Measurements from ENCODE around the gene VSTM4. TPM values are rescaled to one million over a fixed set of nuclear protein-coding genes. Genes with fewer than 3 reads are reported as not detected.
A peak's percentile ranks its signal among the peaks of the same experiment; 100 is the strongest.

The VSTM4 gene
- total RNA-seq, 1 donor: 4.7 TPM

DNA sequence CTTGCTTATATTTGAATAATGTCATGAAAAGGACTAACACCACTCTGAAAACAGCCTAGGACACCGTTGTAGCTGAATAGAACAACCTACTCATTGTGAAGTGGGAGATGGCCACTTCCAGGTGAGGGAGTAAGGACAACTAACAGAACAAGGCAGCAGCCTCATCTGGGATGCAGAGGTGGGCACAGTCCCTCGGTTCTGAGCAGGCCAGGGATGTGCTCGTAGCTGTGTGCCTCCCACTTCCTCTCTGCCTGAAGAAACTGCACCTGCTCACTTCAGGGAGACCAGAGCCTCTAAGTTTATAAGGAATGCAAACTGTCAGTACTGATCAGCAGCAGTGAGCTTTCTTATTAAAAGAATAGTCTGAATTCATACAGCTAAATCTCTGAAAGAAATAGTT, 2.5 kb downstream of the VSTM4 start:
- TF ChIP-seq CTCF (IDR thresholded peaks at IDR 0.05; ENCODE audit: insufficient read depth, low read depth, low read length): no peak
- H3K4me3 ChIP-seq (ENCODE audit: low read depth, low read length): no peak overlapping the region
- no peak for DNase-seq (ENCODE audit: low read depth)

- no peak for TF ChIP-seq CTCF (IDR thresholded peaks at IDR 0.05; ENCODE audit: insufficient read depth, low read depth, low read length)
- no peak for DNase-seq (ENCODE audit: low read depth)
- no peak overlapping the region for H3K4me3 ChIP-seq (ENCODE audit: low read depth, low read length)
These were observed 3.2 kb downstream of the VSTM4 start for GRCh38 chr10:49112098-49112497.

- no peak for DNase-seq (ENCODE audit: low read depth)
- no peak overlapping the region for H3K4me3 ChIP-seq (ENCODE audit: low read depth, low read length)
These were observed 4.0 kb downstream of the VSTM4 start for GRCh38 chr10:49111320-49111698.

GRCh38 chr10:49110684-49111319, 4.5 kb downstream of the VSTM4 start:
- no peak for DNase-seq (ENCODE audit: low read depth)
- no peak overlapping the region for H3K4me3 ChIP-seq (ENCODE audit: low read depth, low read length)
- no peak for TF ChIP-seq CTCF (IDR thresholded peaks at IDR 0.05; ENCODE audit: insufficient read depth, low read depth, low read length)

More at GRCh38 chr10:49111320-49111698, 4.0 kb downstream of the VSTM4 start:
- TF ChIP-seq CTCF (IDR thresholded peaks at IDR 0.05; ENCODE audit: insufficient read depth, low read depth, low read length): no peak

DNA sequence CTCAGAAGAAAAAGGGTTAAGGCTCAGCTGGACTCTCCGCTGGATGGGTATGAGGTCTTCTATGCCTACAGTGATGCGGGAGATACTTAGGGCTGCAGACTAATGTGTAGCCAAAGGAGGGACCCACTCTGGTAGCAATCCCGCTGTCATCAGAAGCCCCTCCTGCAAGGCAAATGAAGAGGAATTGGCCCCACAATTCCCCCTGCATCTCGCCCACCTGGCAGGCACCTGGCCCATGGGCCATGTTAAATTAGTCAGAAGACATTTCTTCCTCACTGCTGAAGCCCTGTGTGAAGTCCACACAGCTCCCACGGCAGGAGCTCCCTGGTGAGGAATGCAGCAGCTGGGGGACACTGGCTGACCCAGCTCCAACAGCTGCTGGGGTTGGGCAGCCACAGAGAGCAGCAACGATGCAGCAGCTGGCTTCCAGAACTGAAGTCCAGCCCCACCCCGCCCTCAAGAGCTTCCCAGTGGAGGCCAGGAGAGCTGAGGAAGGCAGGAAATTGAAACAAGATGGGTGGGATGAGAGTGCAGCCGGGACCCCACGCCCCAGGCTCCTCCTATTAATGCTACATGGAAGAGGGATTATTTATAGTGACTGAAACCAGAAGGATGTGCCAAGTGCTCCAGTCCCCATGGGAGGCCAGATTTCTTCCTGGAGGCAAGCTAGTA, 5.5 kb downstream of the VSTM4 start:
- no peak overlapping the region for H3K4me3 ChIP-seq (ENCODE audit: low read depth, low read length)
- no peak for TF ChIP-seq CTCF (IDR thresholded peaks at IDR 0.05; ENCODE audit: insufficient read depth, low read depth, low read length)
- DNase-seq (ENCODE audit: low read depth): peak; percentile 45

DNA sequence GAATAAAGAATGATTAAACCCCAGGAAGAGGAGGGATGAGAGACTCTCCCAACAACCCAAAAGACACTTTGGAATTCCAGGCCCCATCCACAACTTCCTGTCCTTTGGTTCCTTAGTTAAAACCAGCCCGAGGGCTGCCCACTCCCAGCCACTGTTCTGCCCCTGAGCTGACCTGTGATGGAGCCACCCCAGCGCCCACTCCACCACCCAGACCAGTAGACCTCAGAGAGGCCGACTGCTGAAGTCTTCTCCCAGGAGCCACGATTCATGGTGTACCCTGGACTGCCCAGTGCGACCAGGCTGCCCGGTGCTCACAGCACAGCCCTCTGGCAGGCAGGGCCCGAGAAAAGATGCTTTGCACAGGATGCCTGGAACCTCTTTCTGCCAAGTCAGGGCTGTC, 6.7 kb downstream of the VSTM4 start:
- H3K4me3 ChIP-seq (ENCODE audit: low read depth, low read length): no peak overlapping the region
- DNase-seq (ENCODE audit: low read depth): no peak
- no peak for TF ChIP-seq CTCF (IDR thresholded peaks at IDR 0.05; ENCODE audit: insufficient read depth, low read depth, low read length)

Measured in fibroblast of villous mesenchyme (primary cell).